OCI-LY3 (cell line): Measurements from ENCODE around the gene NELL1.

Experiments used
- H2AFZ ChIP-seq: fragments of 200-600, 300-600 bp; shearing (Covaris generic); 2 replicates; pipeline ENCODE4 v1.6.0; 2014; ENCODE audit warnings: antibody characterized with exemption, low read depth, low read length
- H3K27ac ChIP-seq: fragments of 200-600, 300-600 bp; sonication (generic); 2 replicates; pipeline ENCODE4 v1.5.1; 2014; ENCODE audit warnings: mild to moderate bottlenecking, low read length, moderate library complexity, mixed read lengths
- H3K27me3 ChIP-seq: fragments of 200-600, 300-600 bp; sonication (generic); 2 replicates; pipeline ENCODE4 v1.6.1; 2014; ENCODE audit warnings: low read depth, low read length, mixed read lengths
- H3K36me3 ChIP-seq: fragments of 200-600, 300-600 bp; sonication (generic); replicated peaks from 2 replicates; pipeline ENCODE3; 2014; ENCODE audit warnings: low read depth, low read length, mixed read lengths
- H3K4me1 ChIP-seq: fragments of 300-600, 200-600 bp; sonication (generic); 2 replicates; pipeline ENCODE4 v1.6.1; 2014; ENCODE audit warnings: low read length, mixed read lengths
- H3K4me2 ChIP-seq: fragments of 200-600, 300-600 bp; sonication (generic); 2 replicates; pipeline ENCODE4 v1.6.1; 2014; ENCODE audit warnings: low read length, mixed read lengths
- H3K4me3 ChIP-seq: fragments of 300-600, 200-600 bp; sonication (generic); 2 replicates; pipeline ENCODE4 v1.5.1; 2014; ENCODE audit warnings: antibody characterized with exemption, mild to moderate bottlenecking, low read length, moderate library complexity
- H3K79me2 ChIP-seq: fragments of 300-600, 200-600 bp; shearing (Covaris generic); 2 replicates; pipeline ENCODE4 v1.6.1; 2014; ENCODE audit warnings: mild to moderate bottlenecking, low read length, mixed read lengths
- H3K9ac ChIP-seq: fragments of 300-600, 200-600 bp; shearing (Covaris generic); 2 replicates; pipeline ENCODE4 v1.6.0; 2014; ENCODE audit warnings: mild to moderate bottlenecking, low read length, moderate library complexity
- H3K9me3 ChIP-seq: fragments of 200-600, 300-600 bp; shearing (Covaris generic); 2 replicates; pipeline ENCODE4 v1.6.1; 2014; ENCODE audit warnings: low read length, mixed read lengths; ENCODE audit not compliant: insufficient read depth
- H4K20me1 ChIP-seq: fragments of 200-600, 300-600 bp; sonication (generic); 2 replicates; pipeline ENCODE4 v1.6.1; 2016; ENCODE audit warnings: low read length, mixed read lengths; ENCODE audit not compliant: insufficient read depth
- EZH2phosphoT487 ChIP-seq: fragments of 200-600 bp; shearing (Covaris generic); IDR thresholded peaks from 2 replicates; pipeline ENCODE4 v1.6.1; 2018; ENCODE audit warnings: antibody characterized with exemption, mixed run types, low read depth
- TF ChIP-seq, protein P1 (sequence below): fragments of 200-600, 300-600 bp; sonication (generic); IDR thresholded peaks from 2 replicates; pipeline ENCODE4 v1.5.1; 2014; ENCODE audit warnings: antibody characterized with exemption, low read length, low read depth

Gene NELL1

DNA sequence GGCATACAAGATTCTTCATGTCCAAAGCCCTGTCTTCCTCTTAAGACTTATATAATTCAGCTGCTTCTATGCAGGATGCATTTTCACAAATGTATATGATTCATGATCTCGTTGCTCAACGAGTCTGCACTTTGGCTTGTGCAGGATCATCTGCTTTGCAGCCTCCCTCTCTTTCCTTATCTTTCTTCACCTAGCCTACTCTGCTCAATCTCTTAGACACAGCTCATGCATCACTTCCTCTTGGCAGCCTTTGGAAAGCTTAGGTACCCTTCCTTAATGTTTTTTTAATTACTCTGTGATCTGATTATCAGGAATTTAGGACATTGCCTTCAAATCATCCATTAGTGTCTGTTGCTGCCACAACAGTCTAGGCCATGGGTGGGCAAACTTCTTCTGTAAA lies 673.8 kb downstream of the NELL1 start:
- Histone ChIP-seq H4K20me1 (no peaks in the 10 kb centered on the region), H3K36me3 (no peaks in the 10 kb centered on the region), H3K9ac (no peak overlapping the region), H3K4me1 (no peaks in the 10 kb centered on the region), H2AFZ (no peak overlapping the region), H3K27me3 (no peaks in the 10 kb centered on the region), H3K27ac (no peak overlapping the region), H3K79me2 (no peaks in the 10 kb centered on the region), H3K4me3 (no peak overlapping the region), H3K4me2 (no peak overlapping the region), H3K9me3 (no peaks in the 10 kb centered on the region)
- TF ChIP-seq, protein P1, sequence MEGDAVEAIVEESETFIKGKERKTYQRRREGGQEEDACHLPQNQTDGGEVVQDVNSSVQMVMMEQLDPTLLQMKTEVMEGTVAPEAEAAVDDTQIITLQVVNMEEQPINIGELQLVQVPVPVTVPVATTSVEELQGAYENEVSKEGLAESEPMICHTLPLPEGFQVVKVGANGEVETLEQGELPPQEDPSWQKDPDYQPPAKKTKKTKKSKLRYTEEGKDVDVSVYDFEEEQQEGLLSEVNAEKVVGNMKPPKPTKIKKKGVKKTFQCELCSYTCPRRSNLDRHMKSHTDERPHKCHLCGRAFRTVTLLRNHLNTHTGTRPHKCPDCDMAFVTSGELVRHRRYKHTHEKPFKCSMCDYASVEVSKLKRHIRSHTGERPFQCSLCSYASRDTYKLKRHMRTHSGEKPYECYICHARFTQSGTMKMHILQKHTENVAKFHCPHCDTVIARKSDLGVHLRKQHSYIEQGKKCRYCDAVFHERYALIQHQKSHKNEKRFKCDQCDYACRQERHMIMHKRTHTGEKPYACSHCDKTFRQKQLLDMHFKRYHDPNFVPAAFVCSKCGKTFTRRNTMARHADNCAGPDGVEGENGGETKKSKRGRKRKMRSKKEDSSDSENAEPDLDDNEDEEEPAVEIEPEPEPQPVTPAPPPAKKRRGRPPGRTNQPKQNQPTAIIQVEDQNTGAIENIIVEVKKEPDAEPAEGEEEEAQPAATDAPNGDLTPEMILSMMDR = no peak
- no peak for TF ChIP-seq EZH2phosphoT487

GRCh38 chr11:21346361-21346760 lies 677.0 kb downstream of the NELL1 start:
- H3K36me3 ChIP-seq = no peaks in the 10 kb centered on the region
- H2AFZ ChIP-seq = no peak overlapping the region
- no peaks in the 10 kb centered on the region for H4K20me1 ChIP-seq
- H3K27me3 ChIP-seq = no peaks in the 10 kb centered on the region
- H3K27ac ChIP-seq = no peak overlapping the region
- TF ChIP-seq, protein P1 = no peak
- TF ChIP-seq EZH2phosphoT487 = no peak
- no peaks in the 10 kb centered on the region for H3K4me1 ChIP-seq
- no peaks in the 10 kb centered on the region for H3K79me2 ChIP-seq
- no peak overlapping the region for H3K9ac ChIP-seq
- no peaks in the 10 kb centered on the region for H3K9me3 ChIP-seq
- no peak overlapping the region for H3K4me3 ChIP-seq
- no peak overlapping the region for H3K4me2 ChIP-seq

DNA sequence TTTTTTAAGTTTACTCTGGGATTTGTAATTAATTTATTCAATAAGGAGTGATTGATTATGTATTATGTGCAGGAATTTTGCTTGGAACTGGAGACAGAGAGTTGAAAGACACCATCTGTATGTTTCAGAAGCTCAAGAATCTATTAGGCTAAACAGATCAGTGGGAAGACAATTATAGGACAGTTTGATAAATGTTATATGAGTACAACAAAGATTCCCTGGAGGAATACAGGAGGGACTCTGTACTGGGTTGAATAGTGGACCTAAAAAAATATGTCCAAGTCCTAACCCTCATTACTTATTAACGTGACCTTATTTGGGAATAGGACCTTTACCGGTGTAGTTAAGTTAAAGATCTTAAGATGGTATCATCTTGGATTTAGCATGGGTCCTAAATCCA lies 681.2 kb downstream of the NELL1 start:
- no peak for TF ChIP-seq EZH2phosphoT487
- TF ChIP-seq, protein P1 = no peak
- Histone ChIP-seq H3K9me3 (no peaks in the 10 kb centered on the region), H3K9ac (no peak overlapping the region), H3K4me2 (no peak overlapping the region), H3K27me3 (peaks cover 27% of the 10 kb centered on the region), H3K4me3 (no peak overlapping the region), H3K27ac (no peak overlapping the region), H4K20me1 (no peaks in the 10 kb centered on the region), H3K4me1 (peaks cover 14% of the 10 kb centered on the region), H3K36me3 (no peaks in the 10 kb centered on the region), H2AFZ (no peak overlapping the region), H3K79me2 (no peaks in the 10 kb centered on the region)

DNA sequence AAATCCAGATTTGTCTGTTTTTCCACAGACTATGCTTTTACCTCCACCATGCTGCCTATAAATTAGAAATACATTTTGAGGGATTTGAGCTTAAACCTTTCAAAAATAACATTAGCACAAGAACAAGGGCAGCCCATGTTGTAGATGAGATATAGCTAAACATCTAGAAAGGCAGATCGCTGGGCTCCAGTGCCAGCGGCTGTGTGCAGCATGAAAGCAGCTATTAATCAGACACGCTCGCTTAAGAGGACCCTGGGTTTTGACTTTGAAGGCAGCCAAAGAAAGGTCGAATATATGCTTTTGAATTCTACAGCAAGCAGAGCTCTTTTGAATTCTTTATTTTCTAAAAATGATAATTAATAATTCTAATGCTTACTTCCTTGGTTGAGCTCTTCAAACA lies 684.0 kb downstream of the NELL1 start:
- no peaks in the 10 kb centered on the region for H3K9me3 ChIP-seq
- no peak overlapping the region for H2AFZ ChIP-seq
- peaks cover 20% of the 10 kb centered on the region for H3K4me1 ChIP-seq
- no peak for TF ChIP-seq EZH2phosphoT487
- TF ChIP-seq, protein P1 = no peak
- H3K27me3 ChIP-seq = peaks cover 27% of the 10 kb centered on the region
- H4K20me1 ChIP-seq = no peaks in the 10 kb centered on the region
- no peak overlapping the region for H3K27ac ChIP-seq
- H3K36me3 ChIP-seq = no peaks in the 10 kb centered on the region
- no peak overlapping the region for H3K4me2 ChIP-seq
- H3K9ac ChIP-seq = no peak overlapping the region
- no peak overlapping the region for H3K4me3 ChIP-seq
- H3K79me2 ChIP-seq = no peaks in the 10 kb centered on the region
